Hepatocyte (in vitro differentiated cells): ENCODE measurements around the gene CEP170B.

Experiments used
- EZH2 ChIP-seq: fragments of 200-600 bp; sonication (generic); IDR thresholded peaks from 2 replicates; pipeline ENCODE4 v1.6.1; 2016; ENCODE audit warnings: antibody characterized with exemption, mild to moderate bottlenecking, borderline replicate concordance
- EZH2phosphoT487 ChIP-seq: fragments of 200-600 bp; sonication (generic); IDR thresholded peaks from one replicate; pipeline ENCODE4 v1.6.1; 2018; ENCODE audit warnings: antibody characterized with exemption, mild to moderate bottlenecking, low read depth, moderate library complexity; ENCODE audit not compliant: unreplicated experiment, severe bottlenecking
- TF ChIP-seq, protein P1 (sequence below): fragments of 200-600 bp; sonication (generic); IDR thresholded peaks from 2 replicates; pipeline ENCODE4 v1.5.1; 2016; ENCODE audit warnings: antibody characterized with exemption, mild to moderate bottlenecking; ENCODE audit not compliant: poor library complexity

DNA sequence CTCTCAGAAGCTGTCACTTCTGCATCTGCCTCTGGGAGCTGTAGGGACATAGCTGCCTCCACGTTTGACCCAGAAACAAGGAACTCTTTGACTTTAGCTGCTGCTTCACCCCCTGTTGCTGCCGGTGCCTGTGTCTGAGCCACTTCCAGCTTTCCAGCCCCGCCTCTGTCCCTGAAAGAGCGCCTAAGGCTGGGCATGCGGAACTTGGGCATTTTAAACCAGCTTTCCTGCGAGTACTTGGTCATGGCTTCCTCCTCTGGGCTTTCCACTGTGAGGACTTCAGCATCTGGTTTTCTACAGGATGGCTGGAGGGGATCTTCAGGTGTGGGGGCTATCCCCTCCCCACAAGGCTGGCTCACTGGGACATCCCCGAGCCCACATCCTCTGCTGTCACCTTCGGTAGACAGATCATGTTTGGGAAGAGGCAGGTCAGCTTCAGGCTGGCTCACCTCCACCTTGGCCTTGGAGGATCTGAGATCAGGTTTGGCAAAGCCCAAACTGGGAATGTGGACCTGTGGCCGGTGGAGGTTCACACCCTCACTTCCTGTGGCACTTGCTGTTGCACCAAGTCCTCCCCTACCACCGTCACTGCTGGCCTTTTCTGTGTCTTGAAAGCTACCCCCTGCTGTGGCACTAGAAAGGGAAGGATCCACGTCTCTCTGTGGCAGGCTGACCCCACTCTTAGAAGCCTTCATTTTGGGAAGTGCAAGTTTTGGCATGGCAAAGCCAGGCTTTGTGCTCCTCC, 74.8 kb downstream of the CEP170B start:
- TF ChIP-seq EZH2phosphoT487 (no peak), EZH2 (no peak)
- TF ChIP-seq, protein P1, sequence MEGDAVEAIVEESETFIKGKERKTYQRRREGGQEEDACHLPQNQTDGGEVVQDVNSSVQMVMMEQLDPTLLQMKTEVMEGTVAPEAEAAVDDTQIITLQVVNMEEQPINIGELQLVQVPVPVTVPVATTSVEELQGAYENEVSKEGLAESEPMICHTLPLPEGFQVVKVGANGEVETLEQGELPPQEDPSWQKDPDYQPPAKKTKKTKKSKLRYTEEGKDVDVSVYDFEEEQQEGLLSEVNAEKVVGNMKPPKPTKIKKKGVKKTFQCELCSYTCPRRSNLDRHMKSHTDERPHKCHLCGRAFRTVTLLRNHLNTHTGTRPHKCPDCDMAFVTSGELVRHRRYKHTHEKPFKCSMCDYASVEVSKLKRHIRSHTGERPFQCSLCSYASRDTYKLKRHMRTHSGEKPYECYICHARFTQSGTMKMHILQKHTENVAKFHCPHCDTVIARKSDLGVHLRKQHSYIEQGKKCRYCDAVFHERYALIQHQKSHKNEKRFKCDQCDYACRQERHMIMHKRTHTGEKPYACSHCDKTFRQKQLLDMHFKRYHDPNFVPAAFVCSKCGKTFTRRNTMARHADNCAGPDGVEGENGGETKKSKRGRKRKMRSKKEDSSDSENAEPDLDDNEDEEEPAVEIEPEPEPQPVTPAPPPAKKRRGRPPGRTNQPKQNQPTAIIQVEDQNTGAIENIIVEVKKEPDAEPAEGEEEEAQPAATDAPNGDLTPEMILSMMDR: no peak
